ENCODE measurements around the gene KCNH1. TPM values are rescaled to one million over a fixed set of nuclear protein-coding genes. Genes with fewer than 3 reads are reported as not detected.

The KCNH1 gene
- total RNA-seq, 1 experiment from 2014 or later = not detected

DNA sequence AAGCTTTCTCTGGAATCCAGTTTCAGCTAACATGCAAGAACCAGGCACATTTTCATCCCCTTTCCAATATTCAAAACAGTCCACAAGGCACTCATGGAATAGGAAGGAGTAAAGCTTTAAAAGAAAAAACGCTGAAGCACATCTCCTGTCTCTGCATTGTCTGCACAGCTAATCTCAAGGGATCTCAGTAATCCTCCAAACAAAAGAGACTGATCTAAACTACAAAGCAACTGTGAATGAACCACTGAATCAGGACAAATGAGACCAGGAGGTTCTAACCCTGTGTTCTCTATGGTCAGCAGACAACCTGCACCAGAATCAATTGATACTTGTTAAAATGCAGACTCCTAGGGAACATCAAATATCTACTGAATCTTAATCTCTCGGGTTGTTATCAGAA is 406.2 kb downstream of the KCNH1 start:
- ATAC-seq = no peak
- no peak for DNase-seq (ENCODE audit: low read depth, low spot score)
- ChIA-PET RAD21 (ENCODE audit: low non-redundant PET in 1 of 2, low total read pairs in 2 of 2, uncharacterized antibody in 2 of 2, unreplicated experiment in 2 of 2) (no interaction called here), POLR2A (no interaction called here), CTCF (no interaction called here)
- no peak overlapping the region for H2AFZ ChIP-seq (ENCODE audit: low read depth, low read length, poor library complexity, severe bottlenecking)
- H3K4me1 ChIP-seq (ENCODE audit: control insufficient read depth in 1 of 2, insufficient read depth in 2 of 2, low read length in 2 of 2) = no peaks in the 10 kb centered on the region
- no peaks in the 10 kb centered on the region; the same call in 1 of the 2 replicates for H4K20me1 ChIP-seq (ENCODE audit: insufficient read depth)
- no peak overlapping the region for H3K4me3 ChIP-seq (replicated peaks in 1 of 2; ENCODE audit: low read depth in 1 of 2, low read length in 2 of 2)
- H3K9me2 ChIP-seq (ENCODE audit: insufficient read depth) = no peaks in the 10 kb centered on the region
- TF ChIP-seq EGR1 (IDR thresholded peaks at IDR 0.05; ENCODE audit: low read depth) (no peak), EZH2 (IDR thresholded peaks at IDR 0.05) (no peak), CBX3 (IDR thresholded peaks at IDR 0.05; ENCODE audit: low read depth) (no peak), FOSL1 (IDR thresholded peaks at IDR 0.05; ENCODE audit: low read depth) (no peak), ELF1 (IDR thresholded peaks at IDR 0.05; ENCODE audit: borderline replicate concordance, low read depth) (no peak), YY1 (IDR thresholded peaks at IDR 0.05; ENCODE audit: extremely low read depth, insufficient replicate concordance, low read depth, low read length) (no peak), SIN3A (IDR thresholded peaks at IDR 0.05; ENCODE audit: low read depth) (no peak), SP1 (IDR thresholded peaks at IDR 0.05; ENCODE audit: low read depth) (no peak), SRF (IDR thresholded peaks at IDR 0.05; ENCODE audit: low read depth) (no peak), POLR2A (IDR thresholded peaks at IDR 0.05; ENCODE audit: borderline replicate concordance, extremely low read depth, insufficient read depth, insufficient read length) (no peak), EZH2phosphoT487 (IDR thresholded peaks at IDR 0.05; ENCODE audit: borderline replicate concordance) (no peak), RAD21 (IDR thresholded peaks at IDR 0.05; ENCODE audit: low read depth) (no peak)
- TF ChIP-seq, protein P1, sequence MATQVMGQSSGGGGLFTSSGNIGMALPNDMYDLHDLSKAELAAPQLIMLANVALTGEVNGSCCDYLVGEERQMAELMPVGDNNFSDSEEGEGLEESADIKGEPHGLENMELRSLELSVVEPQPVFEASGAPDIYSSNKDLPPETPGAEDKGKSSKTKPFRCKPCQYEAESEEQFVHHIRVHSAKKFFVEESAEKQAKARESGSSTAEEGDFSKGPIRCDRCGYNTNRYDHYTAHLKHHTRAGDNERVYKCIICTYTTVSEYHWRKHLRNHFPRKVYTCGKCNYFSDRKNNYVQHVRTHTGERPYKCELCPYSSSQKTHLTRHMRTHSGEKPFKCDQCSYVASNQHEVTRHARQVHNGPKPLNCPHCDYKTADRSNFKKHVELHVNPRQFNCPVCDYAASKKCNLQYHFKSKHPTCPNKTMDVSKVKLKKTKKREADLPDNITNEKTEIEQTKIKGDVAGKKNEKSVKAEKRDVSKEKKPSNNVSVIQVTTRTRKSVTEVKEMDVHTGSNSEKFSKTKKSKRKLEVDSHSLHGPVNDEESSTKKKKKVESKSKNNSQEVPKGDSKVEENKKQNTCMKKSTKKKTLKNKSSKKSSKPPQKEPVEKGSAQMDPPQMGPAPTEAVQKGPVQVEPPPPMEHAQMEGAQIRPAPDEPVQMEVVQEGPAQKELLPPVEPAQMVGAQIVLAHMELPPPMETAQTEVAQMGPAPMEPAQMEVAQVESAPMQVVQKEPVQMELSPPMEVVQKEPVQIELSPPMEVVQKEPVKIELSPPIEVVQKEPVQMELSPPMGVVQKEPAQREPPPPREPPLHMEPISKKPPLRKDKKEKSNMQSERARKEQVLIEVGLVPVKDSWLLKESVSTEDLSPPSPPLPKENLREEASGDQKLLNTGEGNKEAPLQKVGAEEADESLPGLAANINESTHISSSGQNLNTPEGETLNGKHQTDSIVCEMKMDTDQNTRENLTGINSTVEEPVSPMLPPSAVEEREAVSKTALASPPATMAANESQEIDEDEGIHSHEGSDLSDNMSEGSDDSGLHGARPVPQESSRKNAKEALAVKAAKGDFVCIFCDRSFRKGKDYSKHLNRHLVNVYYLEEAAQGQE (IDR thresholded peaks at IDR 0.05; ENCODE audit: low read depth) = no peak
- TF ChIP-seq, protein P2, sequence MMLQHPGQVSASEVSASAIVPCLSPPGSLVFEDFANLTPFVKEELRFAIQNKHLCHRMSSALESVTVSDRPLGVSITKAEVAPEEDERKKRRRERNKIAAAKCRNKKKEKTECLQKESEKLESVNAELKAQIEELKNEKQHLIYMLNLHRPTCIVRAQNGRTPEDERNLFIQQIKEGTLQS (IDR thresholded peaks at IDR 0.05) = no peak
- TF ChIP-seq, protein P3, sequence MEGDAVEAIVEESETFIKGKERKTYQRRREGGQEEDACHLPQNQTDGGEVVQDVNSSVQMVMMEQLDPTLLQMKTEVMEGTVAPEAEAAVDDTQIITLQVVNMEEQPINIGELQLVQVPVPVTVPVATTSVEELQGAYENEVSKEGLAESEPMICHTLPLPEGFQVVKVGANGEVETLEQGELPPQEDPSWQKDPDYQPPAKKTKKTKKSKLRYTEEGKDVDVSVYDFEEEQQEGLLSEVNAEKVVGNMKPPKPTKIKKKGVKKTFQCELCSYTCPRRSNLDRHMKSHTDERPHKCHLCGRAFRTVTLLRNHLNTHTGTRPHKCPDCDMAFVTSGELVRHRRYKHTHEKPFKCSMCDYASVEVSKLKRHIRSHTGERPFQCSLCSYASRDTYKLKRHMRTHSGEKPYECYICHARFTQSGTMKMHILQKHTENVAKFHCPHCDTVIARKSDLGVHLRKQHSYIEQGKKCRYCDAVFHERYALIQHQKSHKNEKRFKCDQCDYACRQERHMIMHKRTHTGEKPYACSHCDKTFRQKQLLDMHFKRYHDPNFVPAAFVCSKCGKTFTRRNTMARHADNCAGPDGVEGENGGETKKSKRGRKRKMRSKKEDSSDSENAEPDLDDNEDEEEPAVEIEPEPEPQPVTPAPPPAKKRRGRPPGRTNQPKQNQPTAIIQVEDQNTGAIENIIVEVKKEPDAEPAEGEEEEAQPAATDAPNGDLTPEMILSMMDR (IDR thresholded peaks at IDR 0.05 in 2 of 3, conservative IDR thresholded peaks at IDR 0.05 in 1 of 3; ENCODE audit: borderline replicate concordance in 1 of 3, insufficient read depth in 1 of 3, low read depth in 2 of 3, low read length in 2 of 3) = no peak
- H3K27me3 ChIP-seq (ENCODE audit: insufficient read depth, low read length) = peaks cover 15% of the 10 kb centered on the region
- H3K79me2 ChIP-seq (ENCODE audit: insufficient read depth, low read length) = no peaks in the 10 kb centered on the region
- intact Hi-C loops (cut with micrococcal nuclease) = no loop called here
- H3K27ac ChIP-seq (ENCODE audit: low read depth, low read length) = no peak overlapping the region
- no peak overlapping the region for H3K4me2 ChIP-seq (ENCODE audit: low read length)
- BruUV-seq (replicated peaks) = no TSS peak
- no peaks in the 10 kb centered on the region for H3K36me3 ChIP-seq (ENCODE audit: control insufficient read depth in 1 of 2, insufficient read depth in 2 of 2, low read length in 2 of 2)
- H3K9me3 ChIP-seq (ENCODE audit: control insufficient read depth in 1 of 2, insufficient read depth in 1 of 2, low read depth in 1 of 2, low read length in 2 of 2) = no peaks in the 10 kb centered on the region
- no peak overlapping the region for H3K9ac ChIP-seq (ENCODE audit: low read length)

Measured in HCT116 (cell line).